GM23338 (cell line): ENCODE measurements around the gene PXDN. TPM values are rescaled to one million over a fixed set of nuclear protein-coding genes. Genes with fewer than 3 reads are reported as not detected.

Source experiments
- ATAC-seq: fragments of 200-7000 bp; cut with Tn5 transposase; 3 replicates; pipeline ENCODE4 v1.9.1; 2020
- DNase-seq: peaks from one replicate; pipeline ENCODE4 v3.0.0-alpha.2; 2015; ENCODE audit warnings: low spot score
- H2AFZ ChIP-seq: fragments of 200-600 bp; sonication (generic); 2 replicates; pipeline ENCODE4 v1.8.0; 2016; ENCODE audit warnings: antibody characterized with exemption, mild to moderate bottlenecking, moderate library complexity
- H3F3A ChIP-seq: fragments of 200-600 bp; sonication (generic); replicated peaks from 2 replicates; pipeline ENCODE4 v1.8.0; 2017; ENCODE audit warnings: antibody characterized with exemption, mixed run types, low read depth
- H3K27ac ChIP-seq: fragments of 200-600 bp; sonication (generic); 2 replicates; pipeline ENCODE4 v1.6.1; 2016; ENCODE audit warnings: low read depth
- H3K27me3 ChIP-seq: fragments of 200-600 bp; sonication (generic); 2 replicates; pipeline ENCODE4 v1.8.0; 2016; ENCODE audit warnings: mild to moderate bottlenecking, mixed run types, moderate library complexity; ENCODE audit not compliant: insufficient read depth
- H3K36me3 ChIP-seq: fragments of 200-600 bp; sonication (generic); 2 replicates; pipeline ENCODE4 v1.8.0; 2016; ENCODE audit warnings: mild to moderate bottlenecking; ENCODE audit not compliant: insufficient read depth
- H3K4me1 ChIP-seq: fragments of 200-600 bp; sonication (generic); 2 replicates; pipeline ENCODE4 v1.8.0; 2016; ENCODE audit warnings: mild to moderate bottlenecking, moderate library complexity; ENCODE audit not compliant: insufficient read depth
- H3K4me2 ChIP-seq: fragments of 200-600 bp; sonication (generic); 2 replicates; pipeline ENCODE4 v1.7.1; 2017; ENCODE audit warnings: mixed run types
- H3K4me3 ChIP-seq: fragments of 200-600 bp; sonication (generic); 2 replicates; pipeline ENCODE4 v1.6.1; 2016; ENCODE audit warnings: mixed run types
- H3K79me2 ChIP-seq: fragments of 200-600 bp; sonication (generic); replicated peaks from 2 replicates; pipeline ENCODE4 v1.8.0; 2017; ENCODE audit warnings: mild to moderate bottlenecking; ENCODE audit not compliant: insufficient read depth
- H3K9me2 ChIP-seq: fragments of 200-600 bp; sonication (generic); 2 replicates; pipeline ENCODE4 v1.8.0; 2017; ENCODE audit not compliant: insufficient read depth
- H4K20me1 ChIP-seq: fragments of 200-600 bp; sonication (generic); replicated peaks from 2 replicates; pipeline ENCODE4 v1.8.0; 2017; ENCODE audit warnings: mild to moderate bottlenecking; ENCODE audit not compliant: insufficient read depth
- H3K27ac Mint-ChIP-seq: 2 replicates; pipeline ENCODE4 v1.8.0; 2020; ENCODE audit warnings: inconsistent platforms, mild to moderate bottlenecking, moderate library complexity, mixed read lengths
- H3K27me3 Mint-ChIP-seq: 3 replicates; pipeline ENCODE4 v1.8.0; 2022; ENCODE audit warnings: low read depth, mild to moderate bottlenecking, moderate library complexity, mixed read lengths, inconsistent platforms; ENCODE audit not compliant: insufficient read depth, poor library complexity
- H3K36me3 Mint-ChIP-seq: 3 replicates; pipeline ENCODE4 v1.8.0; 2021; ENCODE audit warnings: low read depth, mild to moderate bottlenecking, inconsistent platforms, moderate library complexity, mixed read lengths
- H3K4me1 Mint-ChIP-seq: 3 replicates; pipeline ENCODE4 v1.8.0; 2020; ENCODE audit warnings: mild to moderate bottlenecking, inconsistent platforms, mixed read lengths
- H3K4me3 Mint-ChIP-seq: 3 replicates; pipeline ENCODE4 v1.8.0; 2021; ENCODE audit warnings: moderate library complexity, mild to moderate bottlenecking, inconsistent platforms, mixed read lengths
- H3K9me3 Mint-ChIP-seq: 3 replicates; pipeline ENCODE4 v1.8.0; 2020; ENCODE audit warnings: moderate library complexity, mild to moderate bottlenecking, inconsistent platforms, mixed read lengths
- CREB1 ChIP-seq: fragments of 250-450 bp; sonication (Bioruptor Pico); IDR thresholded peaks from 2 replicates; pipeline ENCODE4 v1.5.0; 2020; ENCODE audit warnings: low read depth, mild to moderate bottlenecking, moderate library complexity
- EZH2 ChIP-seq: fragments of 200-600 bp; sonication (generic); IDR thresholded peaks from one replicate; pipeline ENCODE4 v1.8.0; 2017; ENCODE audit warnings: antibody characterized with exemption, mild to moderate bottlenecking, low read depth; ENCODE audit not compliant: unreplicated experiment
- EZH2phosphoT487 ChIP-seq: fragments of 200-600 bp; sonication (generic); IDR thresholded peaks from one replicate; pipeline ENCODE4 v1.8.1; 2018; ENCODE audit warnings: antibody characterized with exemption; ENCODE audit not compliant: unreplicated experiment
- POLR2AphosphoS5 ChIP-seq: IDR thresholded peaks from 2 replicates; pipeline ENCODE4 v1.6.1; 2016; ENCODE audit warnings: antibody characterized with exemption, low read depth
- STAT1 ChIP-seq: IDR thresholded peaks from one replicate; pipeline ENCODE4 v1.6.1; 2016; ENCODE audit warnings: antibody characterized with exemption; ENCODE audit not compliant: unreplicated experiment
- ZNF331 ChIP-seq: fragments of 250-450 bp; sonication (Bioruptor Pico); IDR thresholded peaks from 2 replicates; pipeline ENCODE4 v1.5.0; 2020; ENCODE audit warnings: low read depth, mild to moderate bottlenecking, moderate library complexity
- polyA plus RNA-seq: library from polyadenylated mRNA; unstranded; fragments of >200 nt; fragmentation: Nextera tagmentation; extraction: Ambion mirVana; gene quantifications from 2 replicates; pipeline ENCODE4 v1.2.1, GENCODE V29; 2016
- total RNA-seq: library from RNA; depleted of rRNA; stranded (reverse); fragments of >200 nt; shearing (Covaris generic); gene quantifications from 2 replicates; pipeline ENCODE4 v1.2.3, GENCODE V29; 2014
- TF ChIP-seq, protein P1 (sequence below), 2 experiments: fragments of 200-600 bp in 1 of 2; sonication (generic) in 1 of 2; conservative IDR thresholded peaks; 2 replicates each; pipeline versions ENCODE4 v1.5.1 to v1.6.1; 2016 to 2017; ENCODE audit warnings: antibody characterized with exemption in 2 of 2, low read depth in 2 of 2, mild to moderate bottlenecking in 2 of 2, moderate library complexity in 1 of 2
- TF ChIP-seq, protein P2 (sequence below): IDR thresholded peaks from 2 replicates; pipeline ENCODE4 v1.6.1; 2016; ENCODE audit warnings: antibody characterized with exemption
- TF ChIP-seq, protein P3 (sequence below): fragments of 250-450 bp; sonication (Bioruptor Pico); IDR thresholded peaks from 2 replicates; pipeline ENCODE4 v1.5.0; 2020; ENCODE audit warnings: mild to moderate bottlenecking, moderate library complexity
- TF ChIP-seq, protein P4 (sequence below): IDR thresholded peaks from one replicate; pipeline ENCODE4 v1.6.1; 2018; ENCODE audit warnings: antibody characterized with exemption; ENCODE audit not compliant: unreplicated experiment

PXDN gene
- total and polyA plus RNA-seq, 2 experiments from 2014 or later: 42.2 to 225 TPM

DNA sequence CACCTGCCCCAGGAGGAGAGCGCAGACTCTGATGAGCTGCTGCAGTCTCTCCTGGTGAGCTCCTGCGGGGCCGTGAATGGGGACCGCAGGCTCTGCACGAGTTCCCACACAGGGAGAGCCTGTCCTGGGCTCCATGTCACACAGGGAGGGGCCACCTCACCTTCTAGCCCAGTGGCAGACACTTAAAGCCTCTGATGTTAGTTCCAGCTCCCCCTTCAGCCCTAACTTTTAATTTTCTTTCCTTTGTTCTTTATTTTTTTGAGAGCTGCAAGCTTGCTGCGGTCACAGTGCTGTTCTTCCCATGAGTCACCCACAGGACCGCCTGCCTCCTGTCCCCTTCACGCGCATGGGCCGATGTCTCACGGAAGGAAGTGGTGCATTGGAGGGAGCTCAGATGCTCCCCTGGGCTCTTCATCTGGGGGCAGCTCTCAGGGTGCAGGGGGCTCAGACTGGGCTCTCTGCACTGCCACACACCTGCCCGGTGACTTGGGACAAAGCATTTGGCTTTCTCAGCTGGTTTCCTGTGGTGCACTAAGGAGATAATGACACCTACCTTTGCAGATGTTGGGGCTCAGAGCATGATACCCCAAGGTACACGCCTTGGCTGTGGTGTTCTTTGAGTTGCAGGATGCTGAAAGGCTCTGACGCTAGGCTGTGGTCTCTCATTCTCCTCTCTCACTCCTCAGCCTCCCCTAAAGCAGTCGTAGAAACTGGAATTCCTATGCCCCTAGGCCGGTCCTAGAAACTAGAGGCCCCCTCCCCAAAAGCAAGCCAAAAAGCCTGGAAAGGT is 37.2 kb upstream of the PXDN start (continued):
- TF ChIP-seq, protein P1, sequence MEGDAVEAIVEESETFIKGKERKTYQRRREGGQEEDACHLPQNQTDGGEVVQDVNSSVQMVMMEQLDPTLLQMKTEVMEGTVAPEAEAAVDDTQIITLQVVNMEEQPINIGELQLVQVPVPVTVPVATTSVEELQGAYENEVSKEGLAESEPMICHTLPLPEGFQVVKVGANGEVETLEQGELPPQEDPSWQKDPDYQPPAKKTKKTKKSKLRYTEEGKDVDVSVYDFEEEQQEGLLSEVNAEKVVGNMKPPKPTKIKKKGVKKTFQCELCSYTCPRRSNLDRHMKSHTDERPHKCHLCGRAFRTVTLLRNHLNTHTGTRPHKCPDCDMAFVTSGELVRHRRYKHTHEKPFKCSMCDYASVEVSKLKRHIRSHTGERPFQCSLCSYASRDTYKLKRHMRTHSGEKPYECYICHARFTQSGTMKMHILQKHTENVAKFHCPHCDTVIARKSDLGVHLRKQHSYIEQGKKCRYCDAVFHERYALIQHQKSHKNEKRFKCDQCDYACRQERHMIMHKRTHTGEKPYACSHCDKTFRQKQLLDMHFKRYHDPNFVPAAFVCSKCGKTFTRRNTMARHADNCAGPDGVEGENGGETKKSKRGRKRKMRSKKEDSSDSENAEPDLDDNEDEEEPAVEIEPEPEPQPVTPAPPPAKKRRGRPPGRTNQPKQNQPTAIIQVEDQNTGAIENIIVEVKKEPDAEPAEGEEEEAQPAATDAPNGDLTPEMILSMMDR (conservative IDR thresholded peaks at IDR 0.05; ENCODE audit: low read depth in 2 of 2): no peak
- TF ChIP-seq ZNF331 (CRISPR knock-in tag) (no peak), POLR2AphosphoS5 (no peak), EZH2 (no peak)
- TF ChIP-seq, protein P2, sequence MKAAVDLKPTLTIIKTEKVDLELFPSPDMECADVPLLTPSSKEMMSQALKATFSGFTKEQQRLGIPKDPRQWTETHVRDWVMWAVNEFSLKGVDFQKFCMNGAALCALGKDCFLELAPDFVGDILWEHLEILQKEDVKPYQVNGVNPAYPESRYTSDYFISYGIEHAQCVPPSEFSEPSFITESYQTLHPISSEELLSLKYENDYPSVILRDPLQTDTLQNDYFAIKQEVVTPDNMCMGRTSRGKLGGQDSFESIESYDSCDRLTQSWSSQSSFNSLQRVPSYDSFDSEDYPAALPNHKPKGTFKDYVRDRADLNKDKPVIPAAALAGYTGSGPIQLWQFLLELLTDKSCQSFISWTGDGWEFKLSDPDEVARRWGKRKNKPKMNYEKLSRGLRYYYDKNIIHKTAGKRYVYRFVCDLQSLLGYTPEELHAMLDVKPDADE: no peak

DNA sequence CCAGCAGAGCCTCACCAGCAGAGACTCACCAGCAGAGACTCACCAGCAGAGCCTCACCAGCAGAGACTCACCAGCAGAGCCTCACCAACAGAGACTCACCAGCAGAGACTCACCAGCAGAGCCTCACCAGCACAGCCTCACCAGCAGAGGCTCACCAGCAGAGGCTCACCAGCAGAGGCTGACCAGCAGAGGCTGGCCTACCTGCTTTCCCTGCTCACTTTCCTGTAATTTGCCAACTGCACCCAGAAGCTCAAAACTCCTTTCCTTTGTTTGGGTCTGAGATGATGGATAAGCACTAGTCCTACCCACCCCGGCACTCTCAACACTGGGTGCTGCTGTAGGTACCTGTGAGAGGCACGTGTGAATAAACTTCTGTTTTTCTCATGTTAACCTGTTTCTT is 36.4 kb upstream of the PXDN start:
- no peak overlapping the region for H3K27ac ChIP-seq
- no peak for TF ChIP-seq EZH2phosphoT487
- no peak for TF ChIP-seq STAT1
- no peak for TF ChIP-seq EZH2
- TF ChIP-seq, protein P3, sequence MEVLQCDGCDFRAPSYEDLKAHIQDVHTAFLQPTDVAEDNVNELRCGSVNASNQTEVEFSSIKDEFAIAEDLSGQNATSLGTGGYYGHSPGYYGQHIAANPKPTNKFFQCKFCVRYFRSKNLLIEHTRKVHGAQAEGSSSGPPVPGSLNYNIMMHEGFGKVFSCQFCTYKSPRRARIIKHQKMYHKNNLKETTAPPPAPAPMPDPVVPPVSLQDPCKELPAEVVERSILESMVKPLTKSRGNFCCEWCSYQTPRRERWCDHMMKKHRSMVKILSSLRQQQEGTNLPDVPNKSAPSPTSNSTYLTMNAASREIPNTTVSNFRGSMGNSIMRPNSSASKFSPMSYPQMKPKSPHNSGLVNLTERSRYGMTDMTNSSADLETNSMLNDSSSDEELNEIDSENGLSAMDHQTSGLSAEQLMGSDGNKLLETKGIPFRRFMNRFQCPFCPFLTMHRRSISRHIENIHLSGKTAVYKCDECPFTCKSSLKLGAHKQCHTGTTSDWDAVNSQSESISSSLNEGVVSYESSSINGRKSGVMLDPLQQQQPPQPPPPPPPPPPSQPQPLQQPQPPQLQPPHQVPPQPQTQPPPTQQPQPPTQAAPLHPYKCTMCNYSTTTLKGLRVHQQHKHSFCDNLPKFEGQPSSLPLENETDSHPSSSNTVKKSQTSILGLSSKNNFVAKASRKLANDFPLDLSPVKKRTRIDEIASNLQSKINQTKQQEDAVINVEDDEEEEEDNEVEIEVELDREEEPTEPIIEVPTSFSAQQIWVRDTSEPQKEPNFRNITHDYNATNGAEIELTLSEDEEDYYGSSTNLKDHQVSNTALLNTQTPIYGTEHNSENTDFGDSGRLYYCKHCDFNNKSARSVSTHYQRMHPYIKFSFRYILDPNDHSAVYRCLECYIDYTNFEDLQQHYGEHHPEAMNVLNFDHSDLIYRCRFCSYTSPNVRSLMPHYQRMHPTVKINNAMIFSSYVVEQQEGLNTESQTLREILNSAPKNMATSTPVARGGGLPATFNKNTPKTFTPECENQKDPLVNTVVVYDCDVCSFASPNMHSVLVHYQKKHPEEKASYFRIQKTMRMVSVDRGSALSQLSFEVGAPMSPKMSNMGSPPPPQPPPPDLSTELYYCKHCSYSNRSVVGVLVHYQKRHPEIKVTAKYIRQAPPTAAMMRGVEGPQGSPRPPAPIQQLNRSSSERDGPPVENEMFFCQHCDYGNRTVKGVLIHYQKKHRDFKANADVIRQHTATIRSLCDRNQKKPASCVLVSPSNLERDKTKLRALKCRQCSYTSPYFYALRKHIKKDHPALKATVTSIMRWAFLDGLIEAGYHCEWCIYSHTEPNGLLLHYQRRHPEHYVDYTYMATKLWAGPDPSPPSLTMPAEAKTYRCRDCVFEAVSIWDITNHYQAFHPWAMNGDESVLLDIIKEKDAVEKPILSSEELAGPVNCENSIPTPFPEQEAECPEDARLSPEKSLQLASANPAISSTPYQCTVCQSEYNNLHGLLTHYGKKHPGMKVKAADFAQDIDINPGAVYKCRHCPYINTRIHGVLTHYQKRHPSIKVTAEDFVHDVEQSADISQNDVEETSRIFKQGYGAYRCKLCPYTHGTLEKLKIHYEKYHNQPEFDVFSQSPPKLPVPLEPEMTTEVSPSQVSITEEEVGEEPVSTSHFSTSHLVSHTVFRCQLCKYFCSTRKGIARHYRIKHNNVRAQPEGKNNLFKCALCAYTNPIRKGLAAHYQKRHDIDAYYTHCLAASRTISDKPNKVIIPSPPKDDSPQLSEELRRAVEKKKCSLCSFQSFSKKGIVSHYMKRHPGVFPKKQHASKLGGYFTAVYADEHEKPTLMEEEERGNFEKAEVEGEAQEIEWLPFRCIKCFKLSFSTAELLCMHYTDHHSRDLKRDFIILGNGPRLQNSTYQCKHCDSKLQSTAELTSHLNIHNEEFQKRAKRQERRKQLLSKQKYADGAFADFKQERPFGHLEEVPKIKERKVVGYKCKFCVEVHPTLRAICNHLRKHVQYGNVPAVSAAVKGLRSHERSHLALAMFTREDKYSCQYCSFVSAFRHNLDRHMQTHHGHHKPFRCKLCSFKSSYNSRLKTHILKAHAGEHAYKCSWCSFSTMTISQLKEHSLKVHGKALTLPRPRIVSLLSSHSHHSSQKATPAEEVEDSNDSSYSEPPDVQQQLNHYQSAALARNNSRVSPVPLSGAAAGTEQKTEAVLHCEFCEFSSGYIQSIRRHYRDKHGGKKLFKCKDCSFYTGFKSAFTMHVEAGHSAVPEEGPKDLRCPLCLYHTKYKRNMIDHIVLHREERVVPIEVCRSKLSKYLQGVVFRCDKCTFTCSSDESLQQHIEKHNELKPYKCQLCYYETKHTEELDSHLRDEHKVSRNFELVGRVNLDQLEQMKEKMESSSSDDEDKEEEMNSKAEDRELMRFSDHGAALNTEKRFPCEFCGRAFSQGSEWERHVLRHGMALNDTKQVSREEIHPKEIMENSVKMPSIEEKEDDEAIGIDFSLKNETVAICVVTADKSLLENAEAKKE (CRISPR knock-in tag): no peak
- TF ChIP-seq, protein P2: no peak
- TF ChIP-seq, protein P4, sequence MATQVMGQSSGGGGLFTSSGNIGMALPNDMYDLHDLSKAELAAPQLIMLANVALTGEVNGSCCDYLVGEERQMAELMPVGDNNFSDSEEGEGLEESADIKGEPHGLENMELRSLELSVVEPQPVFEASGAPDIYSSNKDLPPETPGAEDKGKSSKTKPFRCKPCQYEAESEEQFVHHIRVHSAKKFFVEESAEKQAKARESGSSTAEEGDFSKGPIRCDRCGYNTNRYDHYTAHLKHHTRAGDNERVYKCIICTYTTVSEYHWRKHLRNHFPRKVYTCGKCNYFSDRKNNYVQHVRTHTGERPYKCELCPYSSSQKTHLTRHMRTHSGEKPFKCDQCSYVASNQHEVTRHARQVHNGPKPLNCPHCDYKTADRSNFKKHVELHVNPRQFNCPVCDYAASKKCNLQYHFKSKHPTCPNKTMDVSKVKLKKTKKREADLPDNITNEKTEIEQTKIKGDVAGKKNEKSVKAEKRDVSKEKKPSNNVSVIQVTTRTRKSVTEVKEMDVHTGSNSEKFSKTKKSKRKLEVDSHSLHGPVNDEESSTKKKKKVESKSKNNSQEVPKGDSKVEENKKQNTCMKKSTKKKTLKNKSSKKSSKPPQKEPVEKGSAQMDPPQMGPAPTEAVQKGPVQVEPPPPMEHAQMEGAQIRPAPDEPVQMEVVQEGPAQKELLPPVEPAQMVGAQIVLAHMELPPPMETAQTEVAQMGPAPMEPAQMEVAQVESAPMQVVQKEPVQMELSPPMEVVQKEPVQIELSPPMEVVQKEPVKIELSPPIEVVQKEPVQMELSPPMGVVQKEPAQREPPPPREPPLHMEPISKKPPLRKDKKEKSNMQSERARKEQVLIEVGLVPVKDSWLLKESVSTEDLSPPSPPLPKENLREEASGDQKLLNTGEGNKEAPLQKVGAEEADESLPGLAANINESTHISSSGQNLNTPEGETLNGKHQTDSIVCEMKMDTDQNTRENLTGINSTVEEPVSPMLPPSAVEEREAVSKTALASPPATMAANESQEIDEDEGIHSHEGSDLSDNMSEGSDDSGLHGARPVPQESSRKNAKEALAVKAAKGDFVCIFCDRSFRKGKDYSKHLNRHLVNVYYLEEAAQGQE: no peak
- no peak for TF ChIP-seq CREB1

More for the DNA sequence above, 36.4 kb upstream of the PXDN start:
- ATAC-seq (no peak), DNase-seq (no peak)
- Histone ChIP-seq H3F3A (no peaks in the 10 kb centered on the region), H3K36me3 (no peaks in the 10 kb centered on the region), H3K9me2 (no peaks in the 10 kb centered on the region), H3K4me3 (no peak overlapping the region), H3K4me1 (no peaks in the 10 kb centered on the region), H4K20me1 (no peaks in the 10 kb centered on the region), H2AFZ (no peak overlapping the region; the same call in 1 of the 2 replicates), H3K27me3 (no peaks in the 10 kb centered on the region), H3K79me2 (no peaks in the 10 kb centered on the region), H3K4me2 (no peak overlapping the region)
- H3K4me3 Mint-ChIP-seq: no peak overlapping the region
- no peaks in the 10 kb centered on the region for H3K9me3 Mint-ChIP-seq
- H3K27ac Mint-ChIP-seq: no peak overlapping the region
- H3K4me1 Mint-ChIP-seq: peaks cover 13% of the 10 kb centered on the region; the same call in 2 of the 3 replicates
- no peaks in the 10 kb centered on the region; the same call in 2 of the 3 replicates for H3K36me3 Mint-ChIP-seq
- peaks cover 2% of the 10 kb centered on the region for H3K27me3 Mint-ChIP-seq
